T-helper 2 cell (primary cell): Measurements from ENCODE around the gene PIP4K2A.
A peak's percentile ranks its signal among the peaks of the same experiment; 100 is the strongest.

ENCODE experiments used
- DNase-seq, 5 experiments: peaks; one replicate each; pipeline versions ENCODE4 v3.0.0 to v3.0.0-alpha.2; 2012 to 2022

PIP4K2A gene

DNA sequence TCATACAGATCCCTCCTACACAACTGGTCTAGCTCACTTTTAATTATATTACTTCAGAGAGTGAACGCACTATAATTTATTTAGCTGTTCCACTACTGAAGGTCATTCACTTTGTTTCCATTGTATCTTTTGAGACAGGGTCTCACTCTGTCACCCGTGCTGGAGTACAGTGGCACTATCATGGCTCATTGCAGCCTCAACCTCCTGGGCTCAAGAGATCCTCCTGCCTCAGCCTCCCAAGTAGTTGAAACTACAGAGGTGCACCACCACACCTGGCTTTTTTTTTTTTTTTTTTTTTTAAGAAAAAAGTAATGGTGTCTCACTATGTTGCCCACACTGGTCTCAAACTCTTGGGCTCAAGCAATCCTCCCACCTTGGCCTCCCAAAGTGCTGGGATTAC lies 49.0 kb downstream of the PIP4K2A start:
- DNase-seq = no peak

DNA sequence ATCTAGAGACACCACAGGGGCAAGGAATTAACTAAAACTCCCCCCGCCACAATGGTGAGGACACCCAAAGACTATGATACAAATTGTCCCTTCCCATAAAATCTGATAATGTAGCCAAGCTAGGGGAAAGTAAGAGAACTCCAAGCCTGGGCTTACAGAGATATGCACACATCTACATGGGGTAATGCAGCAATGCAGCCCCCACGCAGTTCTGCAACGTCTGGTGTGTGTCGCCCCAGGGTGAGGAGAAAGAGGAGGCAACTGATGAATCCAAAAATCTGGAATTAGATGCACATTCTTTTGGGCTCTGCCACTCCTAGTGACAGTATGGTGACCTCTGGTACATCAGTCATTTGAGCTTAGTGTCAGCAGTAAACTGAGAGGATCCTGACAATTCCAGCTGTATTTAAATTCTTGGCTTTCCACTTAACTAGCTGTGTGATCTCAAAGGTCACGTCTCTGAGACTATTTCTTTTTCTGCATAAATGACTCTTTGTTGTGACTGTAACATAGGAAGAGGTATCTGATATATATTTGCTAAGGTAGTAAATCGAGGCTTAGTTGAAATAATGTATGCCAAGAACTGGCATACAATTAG lies 51.5 kb downstream of the PIP4K2A start:
- no peak for DNase-seq

DNA sequence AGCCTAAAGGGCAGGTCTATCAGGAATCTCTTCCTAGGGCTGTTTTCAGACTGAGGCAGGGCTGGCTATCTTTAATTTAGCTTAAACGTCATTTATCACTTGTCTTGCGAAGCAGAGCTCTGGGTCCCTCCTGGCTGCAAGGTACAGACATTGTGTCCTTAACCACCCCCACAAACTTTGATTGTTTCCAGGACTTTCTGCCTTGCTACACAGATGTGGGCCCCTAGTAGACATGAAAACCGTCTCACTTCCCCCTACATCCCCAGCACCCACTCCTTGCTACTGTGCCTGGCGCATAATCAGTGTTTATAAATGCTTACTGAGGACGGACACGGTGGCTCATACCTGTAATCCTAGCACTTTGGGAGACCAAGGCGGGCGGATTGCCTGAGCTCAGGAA lies 54.5 kb downstream of the PIP4K2A start:
- no peak for DNase-seq

- DNase-seq = no peak
These were observed 55.5 kb downstream of the PIP4K2A start for GRCh38 chr10:22658745-22659410.

GRCh38 chr10:22657566-22658225 lies 56.7 kb downstream of the PIP4K2A start:
- DNase-seq = no peak

GRCh38 chr10:22657024-22657423 lies 57.4 kb downstream of the PIP4K2A start:
- no peak for DNase-seq

- no peak for DNase-seq
These were observed 58.3 kb downstream of the PIP4K2A start for GRCh38 chr10:22656036-22656435.

- DNase-seq = peak in 3 of 5 experiments; percentile 28 to 91 (median 63)
These were observed 58.9 kb downstream of the PIP4K2A start for GRCh38 chr10:22655312-22655981.

- DNase-seq = peak in 3 of 5 experiments; percentile 12 to 73 (median 56)
These were observed 61.3 kb downstream of the PIP4K2A start for GRCh38 chr10:22652988-22653481.

GRCh38 chr10:22651276-22651980 lies 63.0 kb downstream of the PIP4K2A start:
- peak in 1 of 5 experiments; percentile 34 for DNase-seq

- no peak for DNase-seq
These were observed 64.4 kb downstream of the PIP4K2A start for GRCh38 chr10:22649994-22650393.

GRCh38 chr10:22649390-22649841 lies 65.0 kb downstream of the PIP4K2A start:
- DNase-seq = peak in 2 of 5 experiments; percentile 40 to 62

GRCh38 chr10:22648547-22648961 lies 65.8 kb downstream of the PIP4K2A start:
- no peak for DNase-seq

DNA sequence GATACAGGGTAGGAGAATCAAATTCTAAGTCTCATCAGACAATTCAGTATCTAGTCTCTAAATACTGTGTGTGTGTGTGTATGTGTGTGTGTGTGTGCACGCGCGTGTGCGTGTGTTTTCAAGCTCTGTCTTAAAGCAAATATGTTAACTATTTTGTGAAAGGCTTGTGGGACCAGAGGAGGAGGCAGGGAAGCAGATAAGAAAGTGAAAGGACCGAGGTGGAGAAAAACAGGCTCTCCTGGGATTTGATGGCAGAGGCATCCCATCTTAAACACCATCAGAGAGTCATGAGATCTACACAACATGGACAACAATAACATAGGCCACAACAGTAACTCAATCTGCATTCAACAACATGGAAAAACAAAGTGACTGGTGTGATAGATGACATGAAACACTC lies 67.1 kb downstream of the PIP4K2A start:
- DNase-seq = no peak

DNA sequence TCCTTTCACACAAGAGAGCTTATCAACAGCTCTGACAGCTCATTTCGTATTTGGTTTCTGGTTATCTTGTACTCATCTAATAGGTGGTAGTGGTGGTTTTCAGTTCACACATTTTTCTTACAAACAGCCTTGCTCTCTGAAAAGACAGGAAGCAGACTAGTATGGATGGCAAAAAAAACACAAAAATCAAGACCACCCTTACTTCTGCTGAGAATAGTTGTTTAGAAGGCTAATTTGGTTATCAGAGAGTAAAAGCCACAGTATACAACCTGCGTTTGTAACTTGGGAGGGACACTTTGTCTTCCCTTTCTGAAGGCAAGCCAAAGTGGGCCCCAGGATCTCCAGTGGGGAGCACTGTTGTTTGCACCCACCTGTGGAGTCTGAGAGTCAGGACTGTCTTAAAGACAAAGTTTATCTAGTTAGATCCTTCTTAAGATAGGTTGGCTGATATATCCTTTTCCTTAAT lies 68.0 kb downstream of the PIP4K2A start:
- peak in 2 of 5 experiments; percentile 75 to 92 for DNase-seq

DNA sequence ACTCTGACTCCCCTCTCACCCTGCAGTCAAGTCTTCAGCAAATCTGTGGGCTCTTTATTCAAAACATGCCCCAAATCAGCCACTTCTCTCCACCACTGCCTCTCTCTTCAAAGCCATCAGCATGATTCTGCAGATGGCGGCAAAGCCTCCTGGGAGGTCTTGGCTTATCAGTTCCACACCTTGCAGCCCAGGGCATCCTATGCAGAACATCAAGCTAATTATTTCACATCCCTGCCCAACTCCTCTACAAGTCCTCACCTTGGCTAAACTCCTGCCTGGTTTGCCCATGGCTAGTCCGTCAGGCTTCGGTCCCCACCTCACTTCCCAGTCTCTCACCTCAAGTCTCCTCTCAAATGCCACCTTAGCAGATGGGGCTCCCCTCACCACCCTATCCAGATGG lies 70.2 kb downstream of the PIP4K2A start:
- no peak for DNase-seq

DNA sequence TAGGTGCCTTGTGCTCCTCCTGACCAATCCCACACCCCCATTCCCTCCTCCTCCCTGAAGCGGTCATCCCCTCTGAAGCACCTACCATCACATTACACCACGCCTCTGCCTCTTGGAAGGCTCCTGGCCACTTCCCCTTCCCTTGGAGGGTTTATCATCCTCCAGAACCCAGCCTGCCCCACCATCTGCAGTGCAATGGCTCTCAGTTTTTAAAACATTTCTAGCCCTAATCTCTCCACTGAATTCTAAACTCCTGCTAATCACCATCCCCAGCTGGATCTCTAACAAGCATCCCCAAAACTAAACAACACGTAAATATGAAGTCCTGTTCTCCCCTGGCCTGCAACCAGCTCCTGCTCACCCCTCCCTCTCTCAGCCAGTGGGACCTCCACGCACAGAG lies 70.6 kb downstream of the PIP4K2A start:
- DNase-seq = no peak

GRCh38 chr10:22643116-22643515 lies 71.3 kb downstream of the PIP4K2A start:
- DNase-seq = no peak

GRCh38 chr10:22641743-22642142 lies 72.6 kb downstream of the PIP4K2A start:
- no peak for DNase-seq

DNA sequence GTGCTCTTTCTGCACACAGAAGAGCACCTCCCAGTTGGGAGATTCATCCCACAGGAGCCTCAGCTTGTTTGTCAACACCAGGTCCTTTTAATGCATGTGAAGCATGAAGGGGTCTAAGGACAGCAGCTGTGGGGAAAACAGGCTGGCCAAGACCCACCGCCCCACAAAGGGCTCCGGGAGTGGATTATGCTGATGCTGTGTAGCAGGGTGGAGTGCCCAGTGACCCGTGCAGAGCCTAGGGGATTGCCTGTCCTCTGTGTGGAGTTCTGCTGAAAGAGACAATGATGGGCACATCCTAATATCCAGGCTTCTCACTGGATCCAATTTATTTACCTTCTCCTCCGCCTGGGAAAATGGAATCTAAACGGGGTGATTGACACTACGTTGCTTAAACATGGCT lies 74.0 kb downstream of the PIP4K2A start:
- DNase-seq = no peak

GRCh38 chr10:22638863-22639262 lies 75.5 kb downstream of the PIP4K2A start:
- DNase-seq = no peak

- DNase-seq = no peak
These were observed 76.9 kb downstream of the PIP4K2A start for GRCh38 chr10:22637491-22637890.
